NCI-H2227 (cell line): ENCODE results near the gene OR8B8.
"Not testable (repeated sequence)": the region's sequence is repeated elsewhere in the genome, so short reads cannot be mapped to it uniquely, and the experiment has no call there.

Experiments
- DNase-seq: peaks from one replicate; lab custom pipeline; 2025; ENCODE audit not compliant: unreplicated experiment; lab: John Stamatoyannopoulos, UW

The OR8B8 gene

GRCh38 chr11:124442442-124442841 lies 3.1 kb downstream of the OR8B8 start:
- DNase-seq: no peak

- no peak for DNase-seq
Measured at GRCh38 chr11:124441519-124441918, 4.0 kb downstream of the OR8B8 start.

DNA sequence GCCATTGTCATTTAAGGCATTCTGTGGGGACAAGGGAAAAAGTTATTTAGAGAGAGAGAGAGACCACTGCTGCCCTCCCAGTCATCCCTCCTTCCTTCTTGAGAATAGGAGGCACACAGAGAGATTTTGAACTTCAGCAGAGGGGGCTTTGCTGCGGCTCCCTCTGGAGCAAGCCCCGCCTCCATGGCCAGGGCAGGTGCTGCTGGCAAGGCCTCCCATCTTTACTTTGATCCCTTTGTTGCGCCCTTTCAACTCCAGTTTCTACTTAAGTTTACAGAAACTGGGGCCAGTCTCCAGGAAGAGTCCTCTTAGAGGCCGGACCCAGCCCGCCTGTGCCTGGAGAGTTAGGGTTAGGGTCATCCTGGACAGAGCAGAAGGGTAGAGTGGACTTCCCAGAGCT lies 4.4 kb downstream of the OR8B8 start:
- no peak for DNase-seq

- no peak for DNase-seq
Measured at GRCh38 chr11:124440608-124441007, 4.9 kb downstream of the OR8B8 start.

DNA sequence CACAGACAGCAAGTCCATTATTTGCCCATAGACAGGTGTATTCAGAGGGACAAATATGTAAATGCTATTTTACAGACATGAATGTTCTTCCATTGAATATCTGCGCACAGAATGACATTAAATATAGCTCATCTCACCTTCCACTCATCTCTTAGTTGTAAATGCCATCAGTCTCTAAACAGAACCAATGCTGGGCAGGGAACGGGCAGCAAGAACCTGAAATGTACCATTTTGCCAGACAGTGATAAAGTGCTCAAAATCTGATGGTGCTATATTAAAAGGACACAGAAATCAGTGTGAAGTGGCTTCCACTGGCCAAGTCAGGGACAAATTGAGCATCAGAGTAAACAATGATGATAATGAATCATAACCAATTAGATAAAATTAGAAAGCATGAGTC lies 10.8 kb downstream of the OR8B8 start:
- DNase-seq: no peak

DNA sequence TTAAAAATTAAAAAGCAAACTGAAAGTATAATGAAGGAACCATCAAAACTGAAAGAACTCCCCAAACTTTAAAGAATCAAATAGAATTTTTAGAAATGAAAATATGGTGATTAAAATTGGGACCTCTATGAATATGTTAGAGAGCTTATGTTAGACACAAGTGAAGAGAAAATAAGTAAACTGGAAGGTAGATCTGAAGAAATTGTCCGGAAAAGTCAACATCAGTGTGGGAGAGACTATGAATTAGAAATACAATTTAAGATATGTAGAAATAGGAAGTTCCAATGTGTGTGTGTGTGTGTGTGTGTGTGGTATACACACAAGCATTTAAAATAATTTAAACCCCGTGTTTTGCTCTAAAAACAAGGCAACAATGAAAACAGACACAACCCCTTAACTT lies 15.9 kb downstream of the OR8B8 start:
- no peak for DNase-seq

DNA sequence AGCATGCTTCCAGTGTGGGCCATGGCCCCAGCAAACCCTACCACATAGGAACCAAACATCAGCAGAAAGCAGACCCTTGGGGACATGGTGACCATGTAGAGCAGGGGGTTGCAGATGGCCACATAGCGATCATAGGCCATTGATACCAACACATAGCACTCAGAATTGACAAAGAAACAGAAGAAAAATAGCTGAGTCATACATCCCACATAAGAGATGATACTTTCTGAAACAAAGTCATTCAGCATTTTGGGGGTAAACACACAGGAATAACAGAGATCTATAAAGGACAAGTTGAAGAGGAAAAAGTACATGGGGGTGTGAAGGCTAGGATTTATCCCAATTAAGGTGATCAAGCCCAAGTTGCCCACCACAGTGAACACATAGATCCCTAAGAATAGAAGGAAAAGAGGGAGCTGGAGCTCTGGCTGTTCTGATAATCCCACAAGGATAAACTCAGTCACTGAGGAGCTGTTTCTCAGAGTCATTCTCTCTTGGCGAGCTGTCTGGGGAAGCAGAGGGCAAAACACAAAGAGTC lies 21.0 kb downstream of the OR8B8 start, which contains the start of gene OR8B4:
TSS of gene OR8B4 (minus strand) at position 488 of the 538 bp plus-strand sequence. CDS start at position 488, 0 bp downstream.
- no peak for DNase-seq

DNA sequence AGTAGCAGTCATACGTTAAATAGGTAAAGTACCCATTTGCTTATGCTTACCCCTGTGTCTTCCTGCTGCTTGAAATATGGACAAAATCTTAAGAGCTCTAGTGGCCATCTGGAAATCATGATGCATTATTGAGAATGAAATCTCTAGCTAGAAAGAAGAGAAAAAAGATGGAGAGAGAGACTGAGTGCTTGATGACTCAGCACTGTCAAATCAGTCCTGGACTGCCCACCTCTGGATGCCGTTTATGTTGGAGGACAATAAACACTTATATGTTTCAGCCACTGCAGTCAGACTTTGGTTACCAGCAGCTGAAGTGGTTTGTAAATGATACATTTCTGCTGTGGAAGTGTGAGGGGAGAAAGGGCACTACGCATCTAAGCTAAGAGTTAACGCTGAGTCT lies 24.5 kb downstream of the OR8B8 start:
- DNase-seq: no peak

DNA sequence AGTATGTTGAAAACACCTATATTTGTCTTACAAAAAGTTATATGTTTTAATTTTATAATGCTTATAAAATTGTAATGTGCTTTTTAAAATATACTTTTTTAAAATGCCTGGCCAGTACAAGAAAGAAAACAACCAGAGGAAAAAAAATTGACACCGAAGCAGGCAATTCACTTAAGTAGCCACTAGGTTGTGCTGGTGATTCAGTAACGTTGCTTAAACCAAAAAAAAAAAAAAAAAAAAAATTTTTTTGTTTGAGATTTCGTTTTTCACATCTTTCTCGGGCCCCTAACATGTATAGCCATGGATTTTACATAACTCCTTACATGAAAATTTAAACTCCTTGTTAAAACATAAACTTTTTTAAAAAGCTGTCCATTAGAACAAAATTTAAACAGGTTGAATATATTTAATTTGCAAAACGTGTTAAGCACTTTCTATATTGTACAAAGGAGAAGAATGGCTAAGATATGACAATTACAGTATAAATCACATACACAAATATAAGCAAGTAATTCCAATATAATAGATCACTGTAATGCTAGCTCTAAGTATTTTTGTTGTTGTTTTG lies 30.1 kb downstream of the OR8B8 start:
- peak; percentile 44 for DNase-seq

DNA sequence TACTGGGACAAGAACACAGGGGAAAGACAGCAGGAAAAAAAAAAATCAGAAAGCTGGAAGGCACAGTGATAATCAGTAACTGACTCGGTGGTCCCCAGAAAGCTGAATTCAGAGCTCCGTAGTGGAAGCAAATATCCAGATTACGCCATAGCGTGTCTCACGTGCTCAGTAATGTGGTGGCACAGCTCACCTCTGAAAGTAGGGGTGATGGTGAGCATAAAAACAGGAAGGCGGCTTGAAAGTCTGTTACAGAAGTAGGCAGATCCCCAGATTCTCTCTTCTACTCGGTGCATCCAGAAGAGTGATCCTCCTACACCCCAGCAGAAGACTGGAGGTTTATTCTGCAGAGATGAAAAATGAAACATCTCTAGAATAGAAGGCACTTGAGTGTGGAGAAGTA lies 35.6 kb downstream of the OR8B8 start:
- no peak for DNase-seq

- DNase-seq: no peak
Measured at GRCh38 chr11:124405581-124405980, 39.9 kb downstream of the OR8B8 start.

GRCh38 chr11:124403186-124403585 lies 42.3 kb downstream of the OR8B8 start:
- not testable (repeated sequence) for DNase-seq

DNA sequence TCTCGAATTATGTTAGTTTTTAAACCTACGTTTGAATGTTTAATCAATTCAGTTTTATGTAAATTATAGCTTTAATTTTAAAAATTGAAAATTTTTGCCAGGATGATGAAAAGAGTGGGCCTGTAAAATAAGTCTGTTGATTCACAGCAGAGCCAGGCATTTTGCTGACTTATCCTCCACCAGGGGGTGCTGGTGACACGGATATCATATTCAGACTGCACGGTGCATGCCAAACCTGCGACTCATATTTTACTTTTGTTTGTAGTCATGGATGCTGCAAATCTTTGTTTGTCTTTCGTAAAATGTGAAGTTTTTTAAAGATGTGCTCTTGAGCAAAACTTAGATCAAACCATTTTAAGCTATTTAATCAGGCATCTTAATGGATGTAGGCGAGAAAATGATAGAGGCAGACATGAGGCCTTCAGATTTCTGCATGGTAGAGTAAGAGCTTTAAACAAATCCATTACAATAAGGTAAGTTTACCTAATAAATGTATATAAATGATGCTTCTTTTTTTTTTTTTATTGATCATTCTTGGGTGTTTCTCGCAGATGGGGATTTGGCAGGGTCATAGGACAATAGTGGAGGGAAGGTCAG lies 43.1 kb downstream of the OR8B8 start:
- peak; percentile 1 for DNase-seq

- no peak for DNase-seq
Measured at GRCh38 chr11:124398924-124399323, 46.6 kb downstream of the OR8B8 start, which contains the start of gene OR8B3. Gene OR8B3, minus strand, starts transcription at chr11:124399024. Its CDS starts 1,673 bp downstream, at chr11:124397351.

DNA sequence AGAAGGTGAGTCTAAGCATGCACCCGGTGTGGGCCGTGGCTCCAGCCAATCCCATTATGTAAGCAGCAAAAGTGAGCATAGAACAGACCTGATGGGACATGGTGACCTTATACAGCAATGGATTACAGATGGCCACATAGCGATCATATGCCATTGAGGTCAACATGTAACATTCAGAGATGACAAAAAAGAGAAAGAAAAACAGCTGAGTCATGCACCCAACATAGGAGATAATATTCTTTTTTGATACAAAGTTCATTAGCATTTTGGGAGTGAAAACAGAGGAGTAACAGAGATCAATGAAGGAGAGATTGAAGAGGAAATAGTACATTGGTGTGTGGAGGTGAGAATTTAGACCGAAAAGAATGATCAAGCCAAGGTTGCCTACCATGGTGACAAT lies 48.6 kb downstream of the OR8B8 start:
- not testable (repeated sequence) for DNase-seq

GRCh38 chr11:124394408-124394807 lies 51.1 kb downstream of the OR8B8 start:
- DNase-seq: no peak
